Ectodermal cell (in vitro differentiated cells): ENCODE results near the gene PDLIM1.
"Not testable (repeated sequence)": the region's sequence is repeated elsewhere in the genome, so short reads cannot be mapped to it uniquely, and the experiment has no call there.

Source experiments
- H3K27ac ChIP-seq: 2 replicates; pipeline ENCODE4 v1.7.0; 2013; ENCODE audit warnings: mild to moderate bottlenecking, low read depth, low read length; ENCODE audit not compliant: insufficient read depth, poor library complexity, severe bottlenecking
- H3K27me3 ChIP-seq: 2 replicates; pipeline ENCODE4 v1.7.0; 2013; ENCODE audit warnings: mild to moderate bottlenecking, low read length; ENCODE audit not compliant: insufficient read depth, control insufficient read depth, poor library complexity, severe bottlenecking
- H3K36me3 ChIP-seq: one replicate; pipeline ENCODE4 v1.7.0; 2013; ENCODE audit warnings: low read length; ENCODE audit not compliant: control insufficient read depth, insufficient read depth
- H3K4me1 ChIP-seq: one replicate; pipeline ENCODE4 v1.7.0; 2013; ENCODE audit warnings: low read length; ENCODE audit not compliant: control insufficient read depth, insufficient read depth
- H3K4me3 ChIP-seq: 2 replicates; pipeline ENCODE4 v1.7.0; 2013; ENCODE audit warnings: low read depth, low read length, control low read depth; ENCODE audit not compliant: insufficient read depth
- H3K9me3 ChIP-seq: 2 replicates; pipeline ENCODE4 v1.7.0; 2013; ENCODE audit warnings: mild to moderate bottlenecking, low read length, moderate library complexity; ENCODE audit not compliant: control insufficient read depth
- WGBS, 2 experiments: methylation state at CpG; one replicate each; pipeline ENCODE4 v1.1.7; 2013; ENCODE audit warnings: missing lambda C conversion rate in 2 of 2; 5-methylcytosine and 5-hydroxymethylcytosine counted together

PDLIM1 gene

DNA sequence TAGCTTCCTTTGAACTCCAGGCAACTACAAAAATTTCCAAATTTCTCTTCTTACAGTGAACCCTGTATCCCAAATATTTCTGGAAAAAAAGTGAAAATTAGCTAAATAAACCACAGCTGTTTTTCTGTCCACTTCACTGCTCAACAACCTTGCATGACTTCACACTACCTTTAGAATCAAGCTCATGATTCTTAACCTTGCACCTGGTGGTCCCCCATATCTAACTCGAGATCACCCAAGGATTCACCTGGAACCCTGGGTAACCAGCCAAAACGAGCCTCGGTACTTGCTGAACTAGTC, 47.5 kb downstream of the PDLIM1 start:
- H3K4me3 ChIP-seq: no peak overlapping the region
- WGBS, 2 experiments: 71 to 77% methylated on average over 3 of the region's 3 CpGs
- no peaks in the 10 kb centered on the region for H3K9me3 ChIP-seq
- no peaks in the 10 kb centered on the region for H3K27me3 ChIP-seq
- no peaks in the 10 kb centered on the region for H3K4me1 ChIP-seq
- no peak overlapping the region for H3K27ac ChIP-seq
- no peaks in the 10 kb centered on the region for H3K36me3 ChIP-seq

DNA sequence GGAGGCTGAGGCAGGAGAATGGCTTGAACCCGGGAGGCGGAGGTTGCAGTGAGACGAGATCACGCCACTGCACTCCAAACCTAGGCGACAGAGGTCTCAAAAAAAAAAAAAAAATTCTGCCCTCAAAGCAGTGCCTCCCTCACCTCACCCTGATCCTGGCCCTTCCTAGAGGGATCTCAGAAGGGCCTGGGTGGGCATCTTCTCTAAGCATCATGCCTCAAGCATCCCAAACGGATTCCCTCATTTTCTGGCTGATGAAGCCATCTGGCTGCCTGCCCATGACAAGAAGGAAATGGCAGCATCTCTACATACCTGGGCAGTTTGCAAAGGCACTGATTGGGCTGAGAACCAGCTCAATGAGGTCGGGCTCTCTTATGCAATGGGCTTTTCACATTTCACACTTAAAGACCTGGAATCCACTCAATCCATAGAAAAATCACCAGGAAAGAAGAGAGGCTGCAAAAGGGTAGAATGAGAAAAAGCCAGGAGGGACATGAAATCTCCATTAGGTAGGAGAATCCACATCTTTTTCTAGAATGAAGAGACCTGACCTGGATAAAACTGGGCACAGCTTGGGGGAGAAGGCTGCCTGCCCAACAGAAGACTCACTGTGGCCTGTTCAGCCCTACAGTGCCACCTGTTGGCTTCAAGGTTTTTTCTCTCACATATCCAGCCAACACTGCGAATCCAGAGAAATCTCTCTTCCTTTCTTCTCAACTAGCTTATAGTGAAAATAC, 48.1 kb downstream of the PDLIM1 start:
- Histone ChIP-seq H3K4me1 (no peaks in the 10 kb centered on the region), H3K36me3 (no peaks in the 10 kb centered on the region), H3K27me3 (no peaks in the 10 kb centered on the region), H3K4me3 (no peak overlapping the region), H3K27ac (no peak overlapping the region), H3K9me3 (no peaks in the 10 kb centered on the region)
- 71 to 79% methylated on average over 8 of the region's 8 CpGs for WGBS, 2 experiments

DNA sequence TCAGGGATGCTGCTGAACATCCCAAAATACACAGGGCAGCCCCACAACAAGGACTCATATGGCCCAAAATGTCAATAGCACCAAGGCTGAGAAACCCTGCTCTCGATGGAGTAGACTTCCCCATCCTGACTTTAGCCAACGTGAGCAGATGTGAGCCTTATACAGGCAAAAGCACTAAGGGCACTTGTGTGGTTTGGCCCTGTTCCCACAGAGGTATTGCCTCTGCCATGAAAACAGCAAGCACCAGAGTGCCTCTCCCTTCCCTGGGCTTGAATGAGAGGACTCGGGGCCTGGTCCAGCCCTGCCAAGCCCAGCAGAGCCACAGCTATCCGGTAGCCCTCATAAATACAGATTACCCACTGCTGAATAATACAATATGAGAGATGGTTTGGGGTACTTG, 49.3 kb downstream of the PDLIM1 start:
- no peak overlapping the region for H3K27ac ChIP-seq
- H3K4me1 ChIP-seq: no peaks in the 10 kb centered on the region
- no peaks in the 10 kb centered on the region for H3K9me3 ChIP-seq
- H3K27me3 ChIP-seq: no peaks in the 10 kb centered on the region
- 81 to 84% methylated on average over 3 to 4 of the region's 4 CpGs for WGBS, 2 experiments
- no peaks in the 10 kb centered on the region for H3K36me3 ChIP-seq
- H3K4me3 ChIP-seq: no peak overlapping the region

DNA sequence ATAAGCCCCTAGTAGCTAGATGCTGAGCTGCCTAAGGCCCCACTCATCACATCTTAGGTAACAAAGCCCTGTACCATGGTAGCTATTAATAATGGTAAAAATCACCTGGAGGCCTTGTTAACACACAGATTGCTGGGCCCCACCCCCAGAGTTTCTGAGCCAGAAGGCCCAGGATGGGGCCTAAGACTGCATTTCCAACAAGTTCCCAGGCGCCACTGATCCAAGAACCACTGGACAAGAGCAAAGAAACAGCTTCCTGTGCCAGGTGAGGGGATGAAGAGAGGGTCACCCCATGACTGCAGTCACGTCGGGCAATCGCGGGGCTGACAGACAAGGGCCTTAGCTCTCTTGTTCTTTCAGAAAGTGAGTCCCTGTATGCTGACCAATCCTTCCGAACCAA, 50.0 kb downstream of the PDLIM1 start:
- Histone ChIP-seq H3K4me3 (no peak overlapping the region), H3K9me3 (no peaks in the 10 kb centered on the region), H3K36me3 (no peaks in the 10 kb centered on the region), H3K4me1 (no peaks in the 10 kb centered on the region), H3K27ac (no peak overlapping the region), H3K27me3 (no peaks in the 10 kb centered on the region)
- 86 to 91% methylated on average over 5 to 6 of the region's 6 CpGs for WGBS, 2 experiments

DNA sequence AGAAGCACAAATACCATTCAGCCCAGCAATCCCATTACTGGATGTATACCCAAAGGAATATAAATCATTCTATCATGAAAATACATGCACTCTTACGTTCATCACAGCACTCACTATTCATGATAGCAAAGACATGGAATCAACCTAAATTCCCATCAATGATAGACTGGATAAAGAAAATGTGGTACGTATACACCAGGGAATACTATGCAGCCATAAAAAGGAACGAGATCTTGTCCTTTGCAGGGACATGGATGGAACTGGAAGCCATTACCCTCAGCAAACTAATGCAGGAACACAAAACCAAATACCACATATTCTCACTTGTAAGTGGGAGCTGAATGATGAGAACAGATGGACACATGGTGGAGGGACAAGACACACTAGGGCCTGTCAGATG, 50.7 kb downstream of the PDLIM1 start:
- H3K4me1 ChIP-seq, H3K27ac ChIP-seq, H3K4me3 ChIP-seq, H3K27me3 ChIP-seq, H3K9me3 ChIP-seq, H3K36me3 ChIP-seq: not testable (repeated sequence)
- 93 to 100% methylated on average over 3 of the region's 3 CpGs for WGBS, 2 experiments

DNA sequence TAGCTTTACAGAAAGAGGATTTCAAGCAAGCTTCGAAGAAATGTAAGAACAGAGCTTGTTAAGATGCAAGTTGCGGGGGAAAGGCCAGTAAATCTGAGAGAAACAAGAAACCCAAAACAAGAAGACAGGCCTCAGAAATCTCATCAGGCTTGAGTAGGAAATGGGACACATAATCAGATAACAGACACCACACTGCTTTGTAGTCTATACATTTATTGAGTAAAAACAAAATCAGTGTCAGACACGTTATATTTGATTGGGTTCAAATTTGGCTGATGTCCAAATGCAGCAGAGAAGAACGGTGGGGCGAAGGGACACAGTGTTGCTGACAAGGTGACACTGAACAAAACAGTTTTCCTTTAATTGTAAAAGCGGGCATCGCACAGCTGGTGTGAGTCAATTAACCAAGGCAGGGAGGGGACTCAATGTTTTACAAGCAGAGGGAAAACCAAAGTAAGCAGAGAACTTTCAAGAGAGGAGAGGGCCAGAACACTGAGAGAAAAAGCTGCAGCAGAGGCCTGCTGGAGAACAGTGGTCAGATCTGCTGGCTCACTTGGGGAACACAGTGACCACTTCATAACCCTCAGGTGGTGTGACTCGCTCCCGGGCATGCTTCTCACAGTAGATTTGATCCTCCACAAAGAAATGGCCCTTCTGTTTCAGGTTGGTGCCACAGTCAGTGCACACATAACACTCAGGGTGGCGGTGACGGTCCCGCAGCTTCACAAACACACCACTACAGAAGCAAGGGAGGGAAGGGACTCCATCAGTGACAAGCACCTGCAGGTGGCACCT, 53.2 kb downstream of the PDLIM1 start:
- Histone ChIP-seq H3K4me3 (no peak overlapping the region), H3K4me1 (no peaks in the 10 kb centered on the region), H3K27me3 (no peaks in the 10 kb centered on the region), H3K36me3 (no peaks in the 10 kb centered on the region), H3K27ac (no peak overlapping the region), H3K9me3 (no peaks in the 10 kb centered on the region)
- 83 to 84% methylated on average over 12 of the region's 12 CpGs for WGBS, 2 experiments

DNA sequence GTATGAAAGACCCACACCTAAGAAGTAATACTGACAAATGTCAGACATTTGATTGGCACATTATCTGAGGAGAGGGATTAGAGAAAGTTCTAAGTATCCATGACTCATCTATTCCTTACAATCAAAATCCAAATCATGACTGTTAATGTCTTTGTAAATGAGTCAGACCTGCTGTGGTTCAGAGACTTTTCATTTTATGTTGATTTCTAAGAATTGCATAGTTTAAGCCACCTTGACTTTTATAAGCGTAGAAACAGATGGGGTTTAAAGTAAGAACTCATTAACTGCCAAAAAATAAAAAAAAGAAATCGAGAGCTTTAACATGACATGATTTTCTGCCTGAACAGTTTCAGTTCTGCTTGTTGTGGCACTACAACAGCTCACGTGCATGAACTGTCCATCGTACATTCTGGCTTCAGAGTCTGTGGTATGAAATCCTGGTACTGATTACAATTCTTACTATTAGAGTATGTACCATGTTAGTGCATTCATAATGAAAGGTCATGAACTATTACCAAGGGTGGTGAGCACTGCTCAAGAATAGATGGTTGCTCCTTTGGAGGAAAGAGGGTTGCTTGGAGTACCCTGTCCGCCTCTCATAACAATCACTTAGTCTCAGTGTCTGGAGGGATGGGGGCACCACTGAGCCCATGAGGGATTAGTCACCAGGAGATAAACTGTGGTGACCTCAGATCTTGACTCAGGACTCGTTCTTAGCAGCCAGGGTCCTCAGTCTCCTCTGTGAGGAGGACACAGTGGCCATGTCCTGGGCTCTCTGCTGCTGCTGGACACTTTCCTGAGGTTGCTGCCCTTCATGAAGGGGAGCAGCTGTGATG, 54.5 kb downstream of the PDLIM1 start:
- Histone ChIP-seq H3K4me1 (no peaks in the 10 kb centered on the region), H3K36me3 (no peaks in the 10 kb centered on the region), H3K9me3 (no peaks in the 10 kb centered on the region), H3K27ac (no peak overlapping the region), H3K27me3 (no peaks in the 10 kb centered on the region), H3K4me3 (no peak overlapping the region)
- WGBS, 2 experiments: 95 to 97% methylated on average over 6 of the region's 6 CpGs

DNA sequence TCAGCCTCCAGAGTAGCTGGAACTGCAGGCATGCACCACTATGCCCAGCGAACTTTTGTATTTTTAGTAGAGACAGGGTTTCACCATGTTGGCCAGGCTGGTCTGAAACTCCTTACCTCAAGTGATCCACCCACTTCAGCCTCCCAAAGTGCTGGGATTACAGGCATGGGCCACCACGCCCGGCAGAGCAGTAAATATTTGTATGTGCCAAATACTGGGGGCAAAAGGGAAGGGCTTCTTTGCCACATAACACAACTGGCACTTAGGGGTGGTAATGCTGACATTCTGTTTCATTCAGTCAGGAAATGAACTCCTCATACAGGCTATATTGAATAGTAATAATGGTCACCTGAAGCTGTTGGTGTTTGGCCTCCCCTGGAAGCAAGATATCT, 55.1 kb downstream of the PDLIM1 start:
- Histone ChIP-seq H3K9me3 (no peaks in the 10 kb centered on the region), H3K4me1 (no peaks in the 10 kb centered on the region), H3K27me3 (no peaks in the 10 kb centered on the region), H3K36me3 (no peaks in the 10 kb centered on the region), H3K4me3 (no peak overlapping the region), H3K27ac (no peak overlapping the region)
- WGBS, 2 experiments: 89 to 93% methylated on average over 3 of the region's 3 CpGs

DNA sequence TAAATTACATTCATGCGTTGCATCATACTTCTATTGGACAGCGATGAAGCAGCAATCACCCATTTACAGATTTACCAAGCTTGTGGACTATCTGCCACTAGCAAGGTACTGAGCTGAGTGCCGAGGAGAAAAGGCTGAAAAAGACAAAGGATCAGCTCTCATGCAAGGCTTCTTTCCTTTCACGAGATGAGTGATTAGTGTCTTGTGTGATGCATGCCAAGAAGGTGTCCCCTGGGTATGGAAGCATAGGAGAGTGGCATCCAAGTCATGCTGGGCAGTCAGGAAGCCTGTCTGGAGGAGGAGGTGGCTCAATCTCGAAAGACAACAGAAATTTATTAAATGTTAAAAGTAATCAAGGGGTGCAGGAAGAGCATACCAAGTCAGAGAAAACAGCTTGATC, 55.9 kb downstream of the PDLIM1 start:
- 64 to 70% methylated on average over 5 of the region's 5 CpGs for WGBS, 2 experiments
- Histone ChIP-seq H3K36me3 (no peaks in the 10 kb centered on the region), H3K27me3 (no peaks in the 10 kb centered on the region), H3K27ac (no peak overlapping the region), H3K4me3 (no peak overlapping the region), H3K4me1 (no peaks in the 10 kb centered on the region), H3K9me3 (no peaks in the 10 kb centered on the region)

DNA sequence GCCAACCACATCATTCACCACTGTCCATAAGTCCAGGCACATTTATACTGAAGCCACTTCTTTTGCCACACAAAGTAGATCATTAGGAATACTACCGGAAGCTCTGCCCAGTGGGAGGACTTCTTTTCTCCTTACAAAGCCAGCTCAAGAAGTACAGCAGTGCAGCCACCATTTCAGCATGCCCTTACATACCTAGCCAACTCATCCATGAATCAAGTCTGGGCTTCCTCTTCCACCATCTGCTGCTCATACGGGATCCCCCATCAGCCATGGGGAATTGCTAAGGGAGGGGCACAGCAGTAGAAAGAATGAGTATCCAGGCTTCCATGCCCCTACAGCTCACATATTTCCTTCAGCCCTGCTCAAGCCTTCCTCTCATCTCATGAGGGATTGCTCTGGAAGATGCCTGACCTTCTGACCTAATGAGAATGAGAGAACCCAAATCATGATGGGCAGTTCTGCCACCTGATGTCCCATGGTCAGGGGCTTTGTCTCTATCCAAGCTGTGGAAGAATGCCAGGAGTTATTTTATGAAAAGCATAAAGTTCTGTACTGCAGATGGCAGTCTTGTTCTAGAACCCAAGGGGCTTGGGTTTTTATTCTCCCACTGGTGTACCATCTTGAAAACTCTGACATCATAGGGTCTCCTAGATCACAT, 57.3 kb downstream of the PDLIM1 start:
- Histone ChIP-seq H3K9me3 (no peaks in the 10 kb centered on the region), H3K4me3 (no peak overlapping the region), H3K36me3 (no peaks in the 10 kb centered on the region), H3K27me3 (no peaks in the 10 kb centered on the region), H3K27ac (no peak overlapping the region), H3K4me1 (peaks cover 5% of the 10 kb centered on the region)
- WGBS, 2 experiments: 94 to 98% methylated on average over 2 of the region's 2 CpGs
